Uterus (tissue), 2 donors: Measurements from ENCODE around the gene HECW1.

ENCODE experiments used
- POLR2A ChIP-seq, 2 donors: fragments of 450-650 bp; IDR thresholded peaks; one replicate each; pipeline ENCODE4 v1.6.1; 2016; ENCODE audit warnings: antibody characterized with exemption in 2 of 2, mild to moderate bottlenecking in 1 of 2, moderate library complexity in 1 of 2
- TF ChIP-seq, protein P1 (sequence below), 4 experiments: fragments of 200-600 bp in 2 of 4; fragments of 450-650 bp in 2 of 4; sonication (generic) in 2 of 4; IDR thresholded peaks; one replicate each; pipeline ENCODE4 v1.5.1; 2016 to 2019; ENCODE audit warnings: antibody characterized with exemption in 4 of 4, mild to moderate bottlenecking in 2 of 4, moderate library complexity in 1 of 4

DNA sequence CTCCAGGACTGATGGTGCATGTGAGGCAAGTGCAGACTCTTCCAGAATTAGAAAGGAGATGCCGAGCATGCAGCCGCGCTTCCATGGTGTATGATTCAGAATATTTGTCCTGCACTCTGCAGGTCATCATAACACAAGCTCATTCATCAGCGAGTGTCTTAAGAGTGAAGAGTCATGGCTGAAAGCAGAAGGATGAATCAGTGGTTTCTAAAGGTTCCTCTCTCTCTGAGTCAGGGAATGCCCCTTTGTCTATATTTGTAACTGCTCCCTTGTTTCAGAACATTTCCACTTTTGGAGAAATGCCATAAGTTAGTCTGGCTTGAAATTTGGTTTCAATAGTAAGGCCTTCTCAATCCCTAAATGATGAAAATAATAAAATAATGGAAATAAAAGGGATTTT, 52.3 kb downstream of the HECW1 start:
- TF ChIP-seq, protein P1, sequence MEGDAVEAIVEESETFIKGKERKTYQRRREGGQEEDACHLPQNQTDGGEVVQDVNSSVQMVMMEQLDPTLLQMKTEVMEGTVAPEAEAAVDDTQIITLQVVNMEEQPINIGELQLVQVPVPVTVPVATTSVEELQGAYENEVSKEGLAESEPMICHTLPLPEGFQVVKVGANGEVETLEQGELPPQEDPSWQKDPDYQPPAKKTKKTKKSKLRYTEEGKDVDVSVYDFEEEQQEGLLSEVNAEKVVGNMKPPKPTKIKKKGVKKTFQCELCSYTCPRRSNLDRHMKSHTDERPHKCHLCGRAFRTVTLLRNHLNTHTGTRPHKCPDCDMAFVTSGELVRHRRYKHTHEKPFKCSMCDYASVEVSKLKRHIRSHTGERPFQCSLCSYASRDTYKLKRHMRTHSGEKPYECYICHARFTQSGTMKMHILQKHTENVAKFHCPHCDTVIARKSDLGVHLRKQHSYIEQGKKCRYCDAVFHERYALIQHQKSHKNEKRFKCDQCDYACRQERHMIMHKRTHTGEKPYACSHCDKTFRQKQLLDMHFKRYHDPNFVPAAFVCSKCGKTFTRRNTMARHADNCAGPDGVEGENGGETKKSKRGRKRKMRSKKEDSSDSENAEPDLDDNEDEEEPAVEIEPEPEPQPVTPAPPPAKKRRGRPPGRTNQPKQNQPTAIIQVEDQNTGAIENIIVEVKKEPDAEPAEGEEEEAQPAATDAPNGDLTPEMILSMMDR (IDR thresholded peaks at IDR 0.05): no peak
- no peak for TF ChIP-seq POLR2A (IDR thresholded peaks at IDR 0.05)
